HG02870 (cell line): Measurements from ENCODE around the gene SMIM34.
"Not testable (repeated sequence)": the region's sequence is repeated elsewhere in the genome, so short reads cannot be mapped to it uniquely, and the experiment has no call there.

Experiments
- ATAC-seq: cut with Tn5 transposase; IDR thresholded peaks from one replicate; pipeline ENCODE4 v1.9.1; 2021; ENCODE audit warnings: mild to moderate bottlenecking, moderate library complexity; ENCODE audit not compliant: unreplicated experiment

The SMIM34 gene

GRCh38 chr21:34374462-34374861 is 49.3 kb downstream of the SMIM34 start:
- ATAC-seq = not testable (repeated sequence)

- ATAC-seq = no peak
These were observed 51.4 kb downstream of the SMIM34 start for GRCh38 chr21:34372321-34372720.

GRCh38 chr21:34369741-34370140 is 54.0 kb downstream of the SMIM34 start:
- ATAC-seq = no peak
